Activated CD4-positive, CD25-positive, alpha-beta regulatory T cell treated with anti-CD3 and anti-CD28 coated beads, Interleukin-2, amount 50 U/mL, for 72 hours (primary cell): Measurements from ENCODE around the gene LCN2.
"Not testable (repeated sequence)": the region's sequence is repeated elsewhere in the genome, so short reads cannot be mapped to it uniquely, and the experiment has no call there.

ENCODE experiments used
- DNase-seq: peaks from one replicate; pipeline ENCODE4 v3.0.0; 2021

Gene LCN2

DNA sequence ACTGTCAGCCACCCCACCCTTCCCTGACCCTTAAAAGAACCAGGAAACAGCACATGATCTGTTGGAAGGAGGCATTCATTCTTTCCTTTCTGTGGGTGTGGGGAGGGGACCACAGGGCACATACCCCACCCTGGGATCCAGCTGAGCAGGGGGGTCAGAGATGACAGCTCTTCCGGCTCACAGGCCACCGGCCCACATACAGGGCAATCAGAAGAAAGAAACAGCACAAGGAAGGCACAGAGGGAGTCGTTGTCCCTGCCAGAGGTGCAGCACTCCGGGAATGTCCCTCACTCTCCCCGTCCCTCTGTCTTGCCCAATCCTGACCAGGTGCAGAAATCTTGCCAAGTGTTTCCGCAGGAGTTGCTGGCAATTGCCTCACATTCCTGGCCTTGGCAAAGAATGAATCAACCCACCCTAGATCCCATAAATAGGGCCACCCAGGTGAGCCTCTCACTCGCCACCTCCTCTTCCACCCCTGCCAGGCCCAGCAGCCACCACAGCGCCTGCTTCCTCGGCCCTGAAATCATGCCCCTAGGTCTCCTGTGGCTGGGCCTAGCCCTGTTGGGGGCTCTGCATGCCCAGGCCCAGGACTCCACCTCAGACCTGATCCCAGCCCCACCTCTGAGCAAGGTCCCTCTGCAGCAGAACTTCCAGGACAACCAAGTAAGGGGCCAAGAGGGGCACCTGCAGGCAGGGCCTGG is at the start of gene LCN2:
LCN2 (plus strand) TSS at position 453 of the 701 bp plus-strand sequence; CDS start at position 526, 73 bp downstream.
- no peak for DNase-seq

DNA sequence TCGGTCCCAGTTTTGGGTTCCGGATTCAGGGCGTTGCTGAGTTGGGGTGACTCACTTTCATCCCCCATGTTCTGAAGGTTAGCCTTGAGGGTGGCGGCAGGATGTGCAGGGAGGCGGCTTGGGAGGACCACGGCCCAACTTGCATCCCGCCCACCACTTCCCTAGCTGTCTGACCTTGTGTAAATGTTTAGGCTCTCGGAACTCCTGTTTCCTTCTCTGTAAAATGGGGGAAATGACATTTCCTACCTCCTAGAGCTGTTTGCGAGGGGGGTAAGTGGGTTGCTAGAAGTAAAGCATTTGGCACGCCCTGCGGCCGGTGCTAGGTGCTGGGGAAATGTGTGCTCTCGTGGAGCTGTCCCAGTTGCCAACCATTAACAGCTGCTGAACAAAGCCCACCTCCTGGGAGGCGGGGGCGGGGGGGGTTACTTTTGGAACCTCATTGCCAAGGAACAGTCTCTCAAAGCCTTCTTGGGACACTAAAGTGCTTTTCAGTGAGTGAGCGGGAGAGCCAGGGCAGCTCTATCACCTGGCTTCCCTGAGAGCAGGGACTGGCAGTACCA is 49.2 kb upstream of the LCN2 start:
- DNase-seq: no peak

DNA sequence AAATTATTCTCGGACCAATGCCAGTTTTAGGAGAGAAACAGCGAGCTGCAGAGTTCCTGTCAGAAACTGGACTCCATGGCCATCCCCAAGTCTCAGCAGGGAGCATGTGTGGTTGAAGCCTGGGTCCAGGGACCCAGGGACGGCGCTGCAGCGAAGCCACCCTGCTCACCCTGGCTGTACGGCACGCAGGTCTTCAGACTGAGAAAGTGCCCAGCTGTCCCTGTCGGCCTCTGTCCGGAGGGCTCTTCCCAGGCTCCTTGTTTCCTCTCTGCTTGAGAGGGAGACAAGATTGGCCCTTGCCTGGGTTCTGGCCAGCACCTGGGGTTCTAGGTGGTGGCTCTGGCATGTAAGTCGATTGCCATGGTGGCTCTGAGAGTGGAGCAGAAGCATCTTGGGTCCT is 48.7 kb upstream of the LCN2 start:
- DNase-seq: no peak

DNA sequence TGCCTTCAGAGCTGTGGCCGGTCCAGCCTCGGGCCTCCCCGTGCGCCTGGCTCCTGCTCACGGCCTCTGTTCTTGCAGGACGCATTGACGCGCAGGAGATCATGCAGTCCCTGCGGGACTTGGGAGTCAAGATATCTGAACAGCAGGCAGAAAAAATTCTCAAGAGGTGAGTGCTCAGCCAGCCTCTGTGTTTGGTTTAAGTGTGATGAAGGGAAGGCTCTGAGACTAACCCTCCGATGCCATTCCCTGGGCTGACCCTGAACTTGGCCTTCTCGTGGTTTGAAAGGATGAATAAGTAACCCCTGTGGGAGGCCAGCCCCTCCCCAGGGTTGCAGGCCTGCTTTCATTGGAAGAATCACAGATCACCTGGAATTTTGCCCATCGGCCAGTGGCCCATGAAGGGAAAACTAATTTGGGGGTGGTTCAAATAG is 48.0 kb upstream of the LCN2 start:
- no peak for DNase-seq

DNA sequence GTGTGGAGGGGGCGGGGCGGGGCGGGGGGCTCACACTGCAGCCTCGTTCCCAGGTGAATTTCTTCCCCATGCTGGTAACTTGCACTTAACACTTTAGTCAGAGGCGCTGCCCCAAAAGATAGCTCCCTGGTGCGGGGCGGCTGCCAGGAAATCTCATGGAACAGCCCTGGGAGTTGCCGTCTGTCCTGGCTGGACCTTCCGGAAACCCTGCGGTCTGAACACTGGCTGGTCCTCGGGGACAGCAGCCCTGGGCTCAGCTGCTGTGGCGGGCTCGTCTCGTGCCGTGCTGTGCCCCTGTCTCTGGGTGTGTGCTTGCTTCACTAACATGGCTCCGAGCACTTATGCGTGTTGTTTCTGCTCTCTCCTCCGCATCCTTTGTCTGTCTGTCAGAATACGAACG is 47.6 kb upstream of the LCN2 start:
- DNase-seq: no peak

DNA sequence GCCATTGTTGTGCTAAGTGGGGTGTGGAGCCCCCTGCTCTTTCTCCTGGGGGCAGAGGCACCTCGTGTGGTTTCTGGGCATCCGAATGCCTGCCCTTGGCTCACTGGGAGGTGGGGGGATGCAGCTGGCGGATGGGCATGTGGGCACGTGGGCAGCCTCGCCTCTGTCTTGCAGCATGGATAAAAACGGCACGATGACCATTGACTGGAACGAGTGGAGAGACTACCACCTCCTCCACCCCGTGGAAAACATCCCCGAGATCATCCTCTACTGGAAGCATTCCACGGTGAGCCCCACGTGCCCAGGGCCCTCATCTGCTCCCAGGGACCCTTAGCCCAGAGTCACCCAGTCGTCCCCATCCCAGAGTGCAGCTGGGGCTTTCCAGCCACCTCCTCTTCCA is 47.1 kb upstream of the LCN2 start:
- no peak for DNase-seq

DNA sequence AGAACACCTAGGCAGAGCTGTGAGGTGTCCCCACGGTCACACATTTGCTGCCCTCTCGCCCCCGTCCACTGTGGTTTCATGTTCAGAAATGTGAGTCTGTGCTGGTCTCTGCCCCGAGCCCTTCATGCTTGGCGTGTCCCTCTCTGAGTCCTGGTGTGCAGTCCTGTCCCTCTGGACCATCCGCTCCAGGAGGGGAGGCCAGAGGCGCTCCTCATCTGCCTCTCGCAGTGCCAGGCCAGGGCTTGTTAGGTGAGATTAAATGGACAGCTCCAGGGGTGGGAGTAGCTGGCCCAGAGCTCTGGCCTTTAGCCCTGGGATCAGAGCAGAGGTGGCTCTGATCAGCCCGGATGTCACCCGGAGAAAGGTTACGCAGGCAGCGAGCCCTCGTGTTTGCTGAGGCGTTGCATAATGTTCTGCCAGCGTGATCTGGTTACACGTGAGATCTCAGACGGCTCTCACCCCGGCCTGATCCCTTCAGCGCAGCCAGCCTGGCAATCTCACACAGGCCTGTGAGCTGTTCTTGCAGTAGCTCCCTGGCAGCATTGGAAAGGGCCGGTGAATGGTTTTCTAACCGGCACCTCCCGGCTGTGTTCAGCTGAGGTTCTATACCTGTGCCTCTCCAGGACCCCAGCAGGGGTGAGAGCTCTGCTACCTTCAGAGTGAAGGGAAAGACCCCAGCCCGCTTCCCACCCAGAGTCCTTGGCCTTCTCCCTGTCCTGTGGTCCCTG is 46.2 kb upstream of the LCN2 start:
- DNase-seq: no peak

DNA sequence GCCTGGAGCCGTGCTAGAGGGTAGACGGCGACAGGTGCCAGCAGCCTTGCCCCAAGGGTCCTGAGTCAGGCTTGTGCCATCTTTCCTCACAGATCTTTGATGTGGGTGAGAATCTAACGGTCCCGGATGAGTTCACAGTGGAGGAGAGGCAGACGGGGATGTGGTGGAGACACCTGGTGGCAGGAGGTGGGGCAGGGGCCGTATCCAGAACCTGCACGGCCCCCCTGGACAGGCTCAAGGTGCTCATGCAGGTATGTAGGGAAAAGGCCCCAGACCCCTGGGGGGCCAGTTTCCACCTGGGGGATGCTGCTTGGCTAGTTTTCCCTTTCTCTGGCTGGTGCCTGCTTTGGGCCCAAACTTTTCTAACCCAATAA is 45.7 kb upstream of the LCN2 start:
- no peak for DNase-seq

DNA sequence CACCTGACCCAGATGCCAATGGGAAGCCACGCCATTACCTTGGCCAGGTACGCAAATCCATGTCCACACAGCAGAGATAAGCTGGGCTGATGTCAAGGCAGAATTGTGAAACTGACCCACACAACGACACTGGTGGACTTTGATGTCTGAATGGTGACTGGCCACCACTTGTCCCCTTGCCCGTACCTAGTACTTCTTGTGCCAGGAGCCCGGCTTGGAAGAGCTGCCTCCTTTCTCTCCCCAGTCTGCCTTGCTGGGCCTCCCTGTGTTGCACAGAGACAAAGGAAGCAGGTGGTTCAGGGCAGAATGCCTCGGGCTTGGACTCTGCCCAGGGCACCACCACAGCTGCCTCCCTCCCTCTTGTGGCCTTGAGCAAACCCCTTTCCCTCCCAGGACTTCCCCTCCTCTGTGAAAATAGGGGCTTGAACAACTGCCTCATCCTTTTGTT is 45.1 kb upstream of the LCN2 start:
- no peak for DNase-seq

DNA sequence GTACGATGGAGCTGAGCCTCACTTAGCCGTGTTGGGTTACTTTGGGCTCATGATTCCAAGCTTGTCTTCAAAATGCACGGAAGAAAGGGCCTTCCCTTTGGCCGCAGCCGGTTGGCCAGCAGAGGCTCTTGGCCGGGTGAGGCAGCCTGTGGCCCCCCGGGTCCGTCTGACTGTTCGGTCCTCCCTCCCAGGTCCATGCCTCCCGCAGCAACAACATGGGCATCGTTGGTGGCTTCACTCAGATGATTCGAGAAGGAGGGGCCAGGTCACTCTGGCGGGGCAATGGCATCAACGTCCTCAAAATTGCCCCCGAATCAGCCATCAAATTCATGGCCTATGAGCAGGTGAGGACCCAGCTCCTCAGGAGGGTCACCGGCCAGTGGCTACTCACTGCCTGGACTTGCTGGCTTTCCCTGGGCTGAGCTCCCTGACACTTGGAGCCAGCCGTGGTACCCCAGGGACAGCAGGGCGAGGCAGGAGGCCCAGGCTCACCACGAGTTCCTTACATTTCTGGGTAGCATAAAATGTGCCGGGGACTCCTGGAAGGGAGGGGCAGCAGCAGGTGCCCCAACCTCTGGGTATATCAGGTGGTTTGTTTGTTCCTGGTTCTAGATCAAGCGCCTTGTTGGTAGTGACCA is 43.6 kb upstream of the LCN2 start:
- no peak for DNase-seq

DNA sequence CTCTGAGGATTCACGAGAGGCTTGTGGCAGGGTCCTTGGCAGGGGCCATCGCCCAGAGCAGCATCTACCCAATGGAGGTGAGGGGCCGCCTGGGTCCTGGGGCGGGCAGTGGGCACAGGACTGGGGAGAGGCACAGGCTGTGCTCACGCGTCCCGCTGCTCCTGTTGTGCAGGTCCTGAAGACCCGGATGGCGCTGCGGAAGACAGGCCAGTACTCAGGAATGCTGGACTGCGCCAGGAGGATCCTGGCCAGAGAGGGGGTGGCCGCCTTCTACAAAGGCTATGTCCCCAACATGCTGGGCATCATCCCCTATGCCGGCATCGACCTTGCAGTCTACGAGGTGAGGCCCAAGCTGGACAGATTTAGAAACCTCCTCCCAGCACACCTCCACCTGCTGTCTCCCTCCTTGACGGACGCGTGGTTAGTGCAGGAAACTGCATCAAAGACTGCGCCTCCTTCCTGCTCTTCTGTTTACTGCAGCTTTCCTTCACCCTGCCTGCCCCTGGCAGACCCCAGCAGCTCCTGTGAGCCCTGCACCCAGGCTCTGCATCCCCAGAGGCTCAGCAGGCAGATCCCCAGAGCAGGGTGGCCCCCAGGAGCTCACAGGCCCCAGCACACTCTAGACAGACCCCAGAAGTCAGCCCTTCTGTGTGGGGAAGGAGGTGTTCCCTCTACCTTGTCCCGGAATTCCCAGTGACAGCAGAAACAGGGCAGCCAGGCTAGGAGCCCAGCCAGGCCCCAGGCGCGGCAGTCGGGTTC is 42.9 kb upstream of the LCN2 start:
- no peak for DNase-seq

DNA sequence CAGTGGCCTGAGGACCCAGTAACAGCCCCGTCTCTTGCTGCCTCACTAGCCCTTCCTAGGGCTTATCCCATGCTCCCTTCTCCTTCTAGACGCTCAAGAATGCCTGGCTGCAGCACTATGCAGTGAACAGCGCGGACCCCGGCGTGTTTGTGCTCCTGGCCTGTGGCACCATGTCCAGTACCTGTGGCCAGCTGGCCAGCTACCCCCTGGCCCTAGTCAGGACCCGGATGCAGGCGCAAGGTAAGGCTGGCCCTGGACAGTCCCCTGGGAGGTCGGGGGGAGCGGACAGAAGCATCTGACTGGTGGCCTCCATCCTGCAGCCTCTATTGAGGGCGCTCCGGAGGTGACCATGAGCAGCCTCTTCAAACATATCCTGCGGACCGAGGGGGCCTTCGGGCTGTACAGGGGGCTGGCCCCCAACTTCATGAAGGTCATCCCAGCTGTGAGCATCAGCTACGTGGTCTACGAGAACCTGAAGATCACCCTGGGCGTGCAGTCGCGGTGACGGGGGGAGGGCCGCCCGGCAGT is 42.2 kb upstream of the LCN2 start:
- DNase-seq: no peak

DNA sequence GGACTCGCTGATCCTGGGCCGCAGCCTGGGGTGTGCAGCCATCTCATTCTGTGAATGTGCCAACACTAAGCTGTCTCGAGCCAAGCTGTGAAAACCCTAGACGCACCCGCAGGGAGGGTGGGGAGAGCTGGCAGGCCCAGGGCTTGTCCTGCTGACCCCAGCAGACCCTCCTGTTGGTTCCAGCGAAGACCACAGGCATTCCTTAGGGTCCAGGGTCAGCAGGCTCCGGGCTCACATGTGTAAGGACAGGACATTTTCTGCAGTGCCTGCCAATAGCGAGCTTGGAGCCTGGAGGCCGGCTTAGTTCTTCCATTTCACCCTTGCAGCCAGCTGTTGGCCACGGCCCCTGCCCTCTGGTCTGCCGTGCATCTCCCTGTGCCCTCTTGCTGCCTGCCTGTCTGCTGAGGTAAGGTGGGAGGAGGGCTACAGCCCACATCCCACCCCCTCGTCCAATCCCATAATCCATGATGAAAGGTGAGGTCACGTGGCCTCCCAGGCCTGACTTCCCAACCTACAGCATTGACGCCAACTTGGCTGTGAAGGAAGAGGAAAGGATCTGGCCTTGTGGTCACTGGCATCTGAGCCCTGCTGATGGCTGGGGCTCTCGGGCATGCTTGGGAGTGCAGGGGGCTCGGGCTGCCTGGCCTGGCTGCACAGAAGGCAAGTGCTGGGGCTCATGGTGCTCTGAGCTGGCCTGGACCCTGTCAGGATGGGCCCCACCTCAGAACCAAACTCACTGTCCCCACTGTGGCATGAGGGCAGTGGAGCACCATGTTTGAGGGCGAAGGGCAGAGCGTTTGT is 41.6 kb upstream of the LCN2 start:
- no peak for DNase-seq

DNA sequence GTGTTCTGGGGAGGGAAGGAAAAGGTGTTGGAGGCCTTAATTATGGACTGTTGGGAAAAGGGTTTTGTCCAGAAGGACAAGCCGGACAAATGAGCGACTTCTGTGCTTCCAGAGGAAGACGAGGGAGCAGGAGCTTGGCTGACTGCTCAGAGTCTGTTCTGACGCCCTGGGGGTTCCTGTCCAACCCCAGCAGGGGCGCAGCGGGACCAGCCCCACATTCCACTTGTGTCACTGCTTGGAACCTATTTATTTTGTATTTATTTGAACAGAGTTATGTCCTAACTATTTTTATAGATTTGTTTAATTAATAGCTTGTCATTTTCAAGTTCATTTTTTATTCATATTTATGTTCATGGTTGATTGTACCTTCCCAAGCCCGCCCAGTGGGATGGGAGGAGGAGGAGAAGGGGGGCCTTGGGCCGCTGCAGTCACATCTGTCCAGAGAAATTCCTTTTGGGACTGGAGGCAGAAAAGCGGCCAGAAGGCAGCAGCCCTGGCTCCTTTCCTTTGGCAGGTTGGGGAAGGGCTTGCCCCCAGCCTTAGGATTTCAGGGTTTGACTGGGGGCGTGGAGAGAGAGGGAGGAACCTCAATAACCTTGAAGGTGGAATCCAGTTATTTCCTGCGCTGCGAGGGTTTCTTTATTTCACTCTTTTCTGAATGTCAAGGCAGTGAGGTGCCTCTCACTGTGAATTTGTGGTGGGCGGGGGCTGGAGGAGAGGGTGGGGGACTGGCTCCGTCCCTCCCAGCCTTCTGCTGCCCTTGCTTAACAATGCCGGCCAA is 40.8 kb upstream of the LCN2 start:
- no peak for DNase-seq

DNA sequence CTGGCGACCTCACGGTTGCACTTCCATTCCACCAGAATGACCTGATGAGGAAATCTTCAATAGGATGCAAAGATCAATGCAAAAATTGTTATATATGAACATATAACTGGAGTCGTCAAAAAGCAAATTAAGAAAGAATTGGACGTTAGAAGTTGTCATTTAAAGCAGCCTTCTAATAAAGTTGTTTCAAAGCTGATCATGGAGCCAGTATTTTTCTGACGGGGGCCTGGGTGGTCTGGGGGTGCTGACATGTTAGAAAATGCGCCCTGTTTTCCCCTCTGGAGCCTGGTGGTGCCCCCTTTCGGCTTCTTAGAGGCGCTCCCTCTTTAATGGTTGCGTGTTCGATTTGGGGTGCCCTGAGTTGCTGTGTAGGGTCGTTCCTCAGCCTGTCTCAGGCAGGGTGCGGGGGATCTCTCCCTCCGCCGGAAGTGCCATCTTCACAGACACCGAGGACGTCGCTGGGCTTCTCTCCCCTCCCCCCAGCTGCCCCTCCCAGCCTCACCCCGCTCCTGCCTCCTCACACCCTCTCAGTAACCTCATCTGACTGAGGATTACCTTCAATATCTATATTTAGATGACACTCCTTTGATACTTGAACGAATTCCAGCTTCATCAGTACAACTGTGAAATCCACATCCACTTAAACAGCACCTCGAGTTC is 40.1 kb upstream of the LCN2 start:
- DNase-seq: no peak

DNA sequence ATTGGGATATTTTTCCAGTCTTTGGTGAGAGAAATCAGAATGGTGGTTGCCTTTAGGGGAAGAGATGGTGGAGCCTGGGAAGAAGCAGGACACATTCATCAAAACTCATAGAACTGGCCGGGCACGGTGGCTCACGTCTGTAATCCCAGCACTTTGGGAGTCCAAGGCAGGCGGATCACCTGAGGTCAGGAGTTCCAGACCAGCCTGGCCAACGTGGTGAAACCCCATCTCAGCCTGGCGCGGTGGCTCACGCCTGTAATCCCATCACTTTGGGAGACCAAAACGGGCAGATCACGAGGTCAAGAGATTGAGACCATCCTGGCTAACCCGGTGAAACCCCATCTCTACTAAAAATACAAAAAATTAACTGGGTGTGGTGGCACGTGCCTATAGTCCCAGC is 37.5 kb upstream of the LCN2 start:
- not testable (repeated sequence) for DNase-seq

DNA sequence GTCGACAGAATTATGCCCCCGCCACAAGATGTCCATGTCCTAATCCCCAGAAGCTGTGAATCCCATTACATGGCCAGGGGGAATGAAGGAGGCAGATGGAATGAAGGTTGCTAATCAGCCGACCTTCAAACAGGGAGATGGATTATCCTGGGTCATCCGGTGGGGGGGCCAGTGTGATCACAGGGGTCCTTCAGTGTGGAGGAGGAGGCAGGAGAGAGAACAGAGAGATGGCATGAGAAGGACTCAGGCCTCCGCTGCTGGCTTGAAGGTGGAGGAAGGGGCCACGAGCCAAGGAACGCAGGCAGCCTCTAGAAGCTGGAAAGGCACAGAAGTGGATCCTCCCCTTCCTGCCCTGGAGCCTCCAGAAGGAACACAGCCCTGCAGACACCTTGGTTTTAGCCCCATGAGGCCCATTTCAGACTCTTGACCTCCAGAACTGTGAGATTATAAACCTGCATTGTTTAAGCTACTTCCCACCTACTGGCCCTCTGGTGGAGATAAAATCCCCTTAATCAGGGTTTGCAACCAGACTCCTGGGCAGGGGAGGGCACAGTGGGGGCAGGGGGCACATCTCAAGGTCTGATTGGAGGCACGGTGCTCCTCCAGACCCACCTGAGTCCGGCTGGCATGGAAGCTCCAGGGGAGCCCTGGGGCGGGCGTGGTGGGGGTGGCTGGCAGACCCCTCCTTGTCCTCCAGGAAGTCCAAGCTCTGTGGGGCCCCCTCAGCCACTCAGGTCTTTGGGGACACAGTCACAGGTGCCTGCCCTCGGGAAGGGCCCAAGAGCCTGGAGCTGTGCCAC is 35.5 kb upstream of the LCN2 start:
- DNase-seq: no peak

DNA sequence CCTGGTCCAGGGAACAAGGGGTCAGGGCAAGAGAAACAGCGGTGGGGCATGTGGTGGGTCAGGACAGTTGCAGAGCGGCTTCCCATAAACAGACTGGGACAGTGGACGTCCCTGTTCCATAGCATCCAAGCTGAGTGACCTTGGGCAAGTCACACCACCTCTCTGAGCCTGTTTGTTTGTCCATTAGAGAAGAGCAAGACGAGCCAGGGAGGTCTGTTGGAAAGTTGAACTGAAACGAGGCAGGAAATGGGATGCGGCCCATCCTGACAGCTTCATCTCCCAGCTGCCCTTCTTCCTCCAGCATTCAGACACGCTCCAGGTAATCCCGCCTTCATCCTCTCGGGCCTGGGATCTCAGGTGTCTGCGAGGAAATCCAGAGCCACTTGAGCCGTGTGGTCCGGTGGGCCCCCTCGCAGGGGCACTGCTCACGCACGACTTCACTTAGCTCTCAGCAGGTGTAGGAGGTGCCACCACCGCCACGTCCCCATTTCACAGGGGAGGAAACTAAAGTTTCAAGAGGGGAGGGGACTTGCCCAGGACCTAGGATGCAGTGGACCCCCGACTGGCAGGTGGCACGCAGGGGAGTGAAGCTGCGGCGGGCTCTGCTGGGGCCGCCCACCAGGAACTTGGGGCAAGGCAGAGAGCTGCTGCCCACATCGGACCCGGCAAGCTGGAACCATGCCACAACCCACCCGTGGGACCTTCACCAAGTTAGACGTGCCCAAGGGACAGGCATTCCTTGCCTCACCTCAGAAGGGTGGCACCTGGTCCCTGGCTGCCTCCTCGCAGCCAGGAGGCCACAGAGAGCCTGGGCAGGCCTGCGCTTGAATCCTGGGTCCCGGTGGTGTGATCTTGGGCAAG is 34.7 kb upstream of the LCN2 start:
- no peak for DNase-seq
